GM18951 (cell line): ENCODE results near the gene RASGRF1.

Experiments
- POLR2A ChIP-seq: IDR thresholded peaks from 4 replicates; pipeline ENCODE4 v1.6.1; 2011; ENCODE audit warnings: mild to moderate bottlenecking; ENCODE audit not compliant: insufficient read length, insufficient read depth; ENCODE audit errors: extremely low read depth
- in situ Hi-C: fragments of 300-500 bp; cut with MboI; formaldehyde crosslinking; loops from one replicate; pipeline ENCODE4 v1.12.0; 2022; ENCODE audit warnings: low sequenced_read_pairs, mixed read lengths, inconsistent platforms; ENCODE audit not compliant: unreplicated experiment

The RASGRF1 gene

DNA sequence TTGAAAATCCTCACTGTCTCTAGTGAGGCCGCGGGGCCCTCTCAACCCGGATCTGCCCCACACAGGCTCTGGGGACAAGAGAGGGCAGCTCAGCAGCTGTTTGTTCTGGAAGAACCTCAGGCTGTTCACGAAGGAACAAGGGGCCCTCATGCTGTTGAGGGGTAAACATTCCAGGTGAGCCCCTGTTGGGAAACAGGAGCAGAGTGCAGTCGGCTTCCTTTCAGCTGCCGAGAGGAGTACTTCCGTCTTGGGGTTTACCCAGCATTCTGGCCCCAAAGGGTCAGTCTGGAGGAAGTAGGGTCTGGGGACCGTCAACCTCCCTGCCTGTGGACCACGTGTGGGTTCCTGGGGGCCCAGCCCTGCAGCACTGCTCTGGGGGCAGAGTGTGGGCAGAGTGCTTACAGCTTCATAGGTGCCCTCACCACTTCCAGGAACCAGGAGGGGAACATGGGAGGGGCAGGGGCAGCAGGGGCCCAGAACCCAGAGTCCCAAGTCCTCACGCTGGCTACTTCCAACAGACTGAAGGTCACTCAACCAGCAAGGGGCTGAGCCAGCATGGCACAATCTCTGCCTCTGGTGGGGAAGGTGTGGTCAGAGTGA is 96.5 kb downstream of the RASGRF1 start:
- in situ Hi-C loops, result no loop called here
- TF ChIP-seq POLR2A, result no peak

DNA sequence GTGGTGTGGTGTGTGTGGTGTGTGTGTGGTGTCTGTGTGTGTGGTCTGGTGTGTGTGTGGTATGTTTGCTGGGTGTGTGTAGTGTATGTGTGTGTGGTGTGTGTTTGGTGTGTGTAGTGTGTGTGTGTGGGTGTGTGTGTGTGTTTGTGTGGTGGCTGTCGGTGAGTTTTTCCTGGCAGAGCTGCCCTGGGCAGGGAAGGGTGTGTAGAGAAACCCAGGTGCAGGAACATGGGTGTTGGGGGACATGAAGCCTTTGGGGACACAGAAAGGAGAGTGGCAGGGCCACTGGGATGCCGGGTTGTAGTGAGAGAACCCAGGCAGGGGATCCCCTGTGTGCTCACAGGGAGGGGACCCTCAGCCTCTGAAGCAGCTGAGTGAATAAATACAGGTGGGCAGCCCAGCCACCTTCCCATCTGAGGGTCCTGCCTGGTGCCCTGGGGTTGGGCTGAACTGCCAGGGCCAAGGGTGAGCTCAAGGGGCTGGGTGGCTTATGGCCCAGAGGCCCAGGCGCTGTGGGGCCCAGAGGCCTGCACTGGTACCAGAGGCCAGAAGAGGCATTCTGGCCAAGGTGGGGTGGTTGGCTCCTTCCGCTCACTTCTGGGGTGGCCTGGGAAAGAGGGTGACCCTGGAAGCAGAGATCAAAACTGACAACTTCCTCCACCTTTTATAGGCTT is 97.2 kb downstream of the RASGRF1 start:
- no peak for TF ChIP-seq POLR2A
- in situ Hi-C loops, result no loop called here

DNA sequence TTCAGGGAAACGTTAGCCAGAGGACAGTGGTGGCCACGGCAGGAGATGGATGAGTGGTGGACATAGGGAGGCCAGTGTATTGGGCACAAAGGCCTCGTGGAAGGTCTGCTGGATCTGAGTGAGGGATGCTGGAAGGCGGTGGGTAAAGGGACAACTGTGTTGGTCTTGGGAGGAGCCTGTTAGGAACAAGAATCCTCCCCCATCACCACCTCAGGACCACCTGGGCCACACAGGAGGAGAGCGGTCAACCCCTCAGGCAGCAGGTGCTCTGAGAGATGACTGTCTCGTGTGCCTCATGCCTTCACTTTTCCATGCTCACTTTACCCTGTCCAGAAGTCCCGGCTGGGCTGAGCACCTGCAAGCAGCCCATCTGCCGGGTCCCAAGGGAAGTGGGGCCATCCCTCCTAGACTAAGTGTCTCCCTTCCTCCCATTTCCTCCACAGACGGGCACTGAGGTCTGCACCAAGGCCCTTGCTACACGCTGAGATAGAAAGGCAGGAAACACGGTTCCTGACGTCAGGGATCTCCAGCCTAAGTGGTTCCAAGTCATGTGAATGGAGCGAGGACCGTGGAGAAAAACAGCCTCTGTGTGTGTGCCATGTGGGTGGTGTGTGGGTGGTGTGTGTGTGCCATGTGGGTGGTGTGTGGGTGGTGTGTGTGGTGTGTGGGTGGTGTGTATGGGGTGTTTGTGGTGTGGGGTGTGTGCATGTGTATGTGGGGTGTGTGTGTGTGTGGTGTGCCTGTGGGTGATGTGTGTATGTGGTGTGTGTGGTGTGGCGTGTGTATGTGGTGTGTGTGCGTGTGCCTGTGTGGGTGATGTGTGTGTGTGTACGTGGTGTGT is 97.9 kb downstream of the RASGRF1 start:
- in situ Hi-C loops, result no loop called here
- no peak for TF ChIP-seq POLR2A

DNA sequence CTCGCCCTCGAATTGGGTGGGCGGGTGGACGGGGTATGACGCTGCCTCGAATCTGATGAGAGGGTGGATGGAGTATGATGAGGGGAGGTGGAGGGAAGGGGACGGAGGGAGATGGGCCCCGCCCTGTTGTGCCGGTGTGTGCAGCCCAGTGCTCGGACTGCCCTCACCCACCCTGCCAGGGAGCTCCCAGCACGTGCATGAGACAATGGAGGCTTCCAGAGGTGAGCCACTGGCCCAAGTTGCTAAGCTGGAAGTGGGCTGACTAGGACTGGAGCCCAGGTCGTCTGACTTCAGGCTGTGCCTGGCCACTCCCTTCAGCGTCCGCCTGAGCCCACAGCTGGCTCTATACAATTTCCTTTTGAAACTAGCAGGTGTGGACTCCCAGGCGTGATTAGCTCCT is 98.7 kb downstream of the RASGRF1 start:
- in situ Hi-C loops, result no loop called here
- no peak for TF ChIP-seq POLR2A

GRCh38 chr15:78991476-78991875 is 99.1 kb downstream of the RASGRF1 start:
- in situ Hi-C loops, result no loop called here
- no peak for TF ChIP-seq POLR2A

GRCh38 chr15:78990278-78990677 is 100.3 kb downstream of the RASGRF1 start:
- TF ChIP-seq POLR2A, result no peak
- in situ Hi-C loops, result no loop called here

DNA sequence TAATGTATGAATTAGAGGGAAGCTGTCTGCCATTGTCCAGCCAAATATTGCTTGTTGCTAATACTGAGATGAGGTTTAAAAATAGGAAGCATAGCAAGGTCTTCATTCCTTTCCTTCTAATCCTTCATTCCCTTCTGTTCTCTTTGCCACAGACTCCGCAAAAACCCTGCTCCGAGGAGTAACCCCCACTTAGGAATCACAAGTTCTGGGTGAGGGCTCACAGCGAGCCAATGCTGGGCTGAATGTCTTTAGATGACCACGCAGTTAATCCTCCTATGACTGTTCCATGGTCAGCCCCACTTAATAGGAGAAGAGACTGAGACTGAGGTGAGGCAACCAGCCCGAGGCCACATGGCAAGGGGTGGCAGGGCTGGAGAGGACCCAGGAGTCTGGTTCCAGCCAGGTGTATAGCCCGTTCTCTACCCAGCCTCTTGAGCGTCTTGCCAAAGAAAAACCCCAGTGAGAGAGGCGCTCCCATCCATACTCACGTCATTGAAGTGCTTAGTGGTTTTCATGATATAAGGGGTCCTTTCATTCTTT is 100.8 kb downstream of the RASGRF1 start:
- TF ChIP-seq POLR2A, result no peak
- in situ Hi-C loops, result loop anchor here (10.0 kb wide), 1 partner anchor 75 kb away; no protein-coding TSS in a partner anchor

- TF ChIP-seq POLR2A, result peak; percentile 7
- in situ Hi-C loops, result loop anchor here (10.0 kb wide), 1 partner anchor 74 kb away; no protein-coding TSS in a partner anchor
These were observed 102.1 kb downstream of the RASGRF1 start for GRCh38 chr15:78988361-78988911.

DNA sequence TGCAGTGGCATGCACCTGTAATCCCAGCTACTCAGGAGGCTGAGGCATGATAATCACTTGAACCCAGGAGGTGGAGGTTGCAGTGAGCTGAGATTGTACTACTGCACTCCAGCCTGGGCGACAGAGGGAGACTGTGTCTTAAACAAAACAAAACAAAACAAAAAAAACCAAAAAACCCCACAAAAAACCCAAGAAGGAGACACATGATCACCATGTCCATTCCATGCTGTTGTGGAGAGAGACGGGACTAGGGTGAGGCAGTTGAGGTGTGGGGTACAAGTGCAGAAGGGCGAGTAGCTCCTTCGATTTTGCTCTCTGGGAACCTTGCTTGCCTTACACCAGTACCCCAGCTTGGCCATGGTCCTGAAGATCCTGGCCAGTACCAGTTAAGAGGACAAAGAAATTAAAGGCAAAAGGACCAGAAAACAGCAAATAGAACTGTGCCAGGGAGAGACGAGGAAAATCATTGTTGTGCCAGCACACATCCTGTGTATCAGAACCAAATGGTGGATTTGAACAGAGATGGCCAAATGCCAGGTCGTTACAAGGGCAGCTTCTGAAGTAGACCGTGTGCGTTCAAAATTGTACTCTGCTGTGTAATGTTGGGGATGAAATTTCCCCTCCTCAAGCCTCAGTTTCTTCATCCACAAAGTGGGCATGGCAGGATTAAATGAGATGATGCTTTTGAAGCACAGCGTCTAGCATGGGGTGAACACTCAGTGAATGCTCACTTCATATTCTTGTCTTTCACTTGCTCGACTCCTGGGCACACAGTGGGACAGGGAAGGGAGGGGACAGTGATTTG is 102.8 kb downstream of the RASGRF1 start:
- no peak for TF ChIP-seq POLR2A
- in situ Hi-C loops, result loop anchor here (10.0 kb wide), 1 partner anchor 73 kb away; no protein-coding TSS in a partner anchor

GRCh38 chr15:78985859-78986475 is 104.6 kb downstream of the RASGRF1 start:
- TF ChIP-seq POLR2A, result no peak
- in situ Hi-C loops, result loop anchor here (10.0 kb wide), 1 partner anchor 71 kb away; no protein-coding TSS in a partner anchor

DNA sequence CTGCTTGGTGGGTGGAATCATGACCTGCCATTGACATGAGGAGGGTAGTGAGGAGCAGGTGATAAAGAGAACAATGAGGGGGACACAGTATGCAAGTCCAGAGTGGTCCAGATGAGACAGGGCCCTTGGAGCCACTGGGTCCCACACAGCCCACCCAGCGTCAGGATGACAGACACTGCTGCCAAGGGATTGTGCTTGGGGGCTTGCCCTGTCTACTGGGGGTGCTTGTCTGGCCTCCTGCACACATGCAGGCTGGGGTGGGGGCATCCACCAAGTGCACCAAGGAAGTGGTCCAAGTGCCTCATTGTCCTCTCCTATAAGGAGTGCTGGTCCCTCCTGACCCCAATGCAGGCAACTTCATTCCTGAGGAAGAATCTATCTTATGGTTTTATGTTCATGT is 106.5 kb downstream of the RASGRF1 start:
- TF ChIP-seq POLR2A, result no peak
- in situ Hi-C loops, result loop anchor here (10.0 kb wide), 1 partner anchor 69 kb away; no protein-coding TSS in a partner anchor
